ENCODE measurements around the gene CD36. TPM values are rescaled to one million over a fixed set of nuclear protein-coding genes. Genes with fewer than 3 reads are reported as not detected.

CD36 gene
- total and polyA plus RNA-seq, 4 donors, result 40.1 to 726 (median 115) TPM

- H3K4me1 ChIP-seq (ENCODE audit: control insufficient read depth in 5 of 5, insufficient read depth in 5 of 5, low read length in 5 of 5), result peaks cover 0 to 26% (median 4%) of the 10 kb centered on the region in 5 donors
- no peak for ATAC-seq (ENCODE audit: insufficient read depth, low FRiP score)
- WGBS, 2 donors, result 92 to 93% methylated on average over 1 of the region's 1 CpG
Measured at GRCh38 chr7:80636709-80637108, 1.7 kb upstream of the CD36 start.

GRCh38 chr7:80637454-80637853 lies 988 bp upstream of the CD36 start:
- H3K4me1 ChIP-seq (ENCODE audit: control insufficient read depth in 5 of 5, insufficient read depth in 5 of 5, low read length in 5 of 5), result peaks cover 0 to 18% (median 4%) of the 10 kb centered on the region in 5 donors
- H3K9me3 ChIP-seq (ENCODE audit: control insufficient read depth in 4 of 4, insufficient read depth in 3 of 4, low read length in 3 of 4), result no peaks in the 10 kb centered on the region
- no peak overlapping the region for H3K4me3 ChIP-seq
- H3K9ac ChIP-seq (ENCODE audit: insufficient read depth in 1 of 2, low read length in 2 of 2), result no peak overlapping the region
- no peaks in the 10 kb centered on the region for H3K36me3 ChIP-seq (ENCODE audit: control insufficient read depth in 4 of 4, insufficient read depth in 4 of 4, low read length in 4 of 4)
- peak in 1 of 3 donors; percentile 30 for DNase-seq
- 25 to 64% methylated on average over 2 of the region's 2 CpGs for WGBS, 2 donors
- no peak for ATAC-seq (ENCODE audit: insufficient read depth, low FRiP score)
- no peaks in the 10 kb centered on the region for H3K27me3 ChIP-seq (ENCODE audit: control insufficient read depth in 3 of 3, insufficient read depth in 3 of 3, low read length in 2 of 3)
- peak overlapping the region in 1 of 2 donors; percentile 90 for H3K27ac ChIP-seq (ENCODE audit: low read depth in 1 of 2, low read length in 1 of 2)
- TF ChIP-seq, protein P1, sequence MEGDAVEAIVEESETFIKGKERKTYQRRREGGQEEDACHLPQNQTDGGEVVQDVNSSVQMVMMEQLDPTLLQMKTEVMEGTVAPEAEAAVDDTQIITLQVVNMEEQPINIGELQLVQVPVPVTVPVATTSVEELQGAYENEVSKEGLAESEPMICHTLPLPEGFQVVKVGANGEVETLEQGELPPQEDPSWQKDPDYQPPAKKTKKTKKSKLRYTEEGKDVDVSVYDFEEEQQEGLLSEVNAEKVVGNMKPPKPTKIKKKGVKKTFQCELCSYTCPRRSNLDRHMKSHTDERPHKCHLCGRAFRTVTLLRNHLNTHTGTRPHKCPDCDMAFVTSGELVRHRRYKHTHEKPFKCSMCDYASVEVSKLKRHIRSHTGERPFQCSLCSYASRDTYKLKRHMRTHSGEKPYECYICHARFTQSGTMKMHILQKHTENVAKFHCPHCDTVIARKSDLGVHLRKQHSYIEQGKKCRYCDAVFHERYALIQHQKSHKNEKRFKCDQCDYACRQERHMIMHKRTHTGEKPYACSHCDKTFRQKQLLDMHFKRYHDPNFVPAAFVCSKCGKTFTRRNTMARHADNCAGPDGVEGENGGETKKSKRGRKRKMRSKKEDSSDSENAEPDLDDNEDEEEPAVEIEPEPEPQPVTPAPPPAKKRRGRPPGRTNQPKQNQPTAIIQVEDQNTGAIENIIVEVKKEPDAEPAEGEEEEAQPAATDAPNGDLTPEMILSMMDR (IDR thresholded peaks at IDR 0.05; ENCODE audit: control extremely low read depth, extremely low read depth), result no peak

More at GRCh38 chr7:80636709-80637108, 1.7 kb upstream of the CD36 start:
- Histone ChIP-seq H3K27ac (ENCODE audit: low read depth in 1 of 2, low read length in 1 of 2) (peak overlapping the region in 1 of 2 donors; percentile 77), H3K9me3 (ENCODE audit: control insufficient read depth in 4 of 4, insufficient read depth in 3 of 4, low read length in 3 of 4) (no peaks in the 10 kb centered on the region), H3K27me3 (ENCODE audit: control insufficient read depth in 3 of 3, insufficient read depth in 3 of 3, low read length in 2 of 3) (no peaks in the 10 kb centered on the region), H3K4me3 (no peak overlapping the region), H3K36me3 (ENCODE audit: control insufficient read depth in 4 of 4, insufficient read depth in 4 of 4, low read length in 4 of 4) (no peaks in the 10 kb centered on the region), H3K9ac (ENCODE audit: insufficient read depth in 1 of 2, low read length in 2 of 2) (no peak overlapping the region)
- TF ChIP-seq, protein P1 (IDR thresholded peaks at IDR 0.05; ENCODE audit: control extremely low read depth, extremely low read depth), result no peak
- no peak for DNase-seq

DNA sequence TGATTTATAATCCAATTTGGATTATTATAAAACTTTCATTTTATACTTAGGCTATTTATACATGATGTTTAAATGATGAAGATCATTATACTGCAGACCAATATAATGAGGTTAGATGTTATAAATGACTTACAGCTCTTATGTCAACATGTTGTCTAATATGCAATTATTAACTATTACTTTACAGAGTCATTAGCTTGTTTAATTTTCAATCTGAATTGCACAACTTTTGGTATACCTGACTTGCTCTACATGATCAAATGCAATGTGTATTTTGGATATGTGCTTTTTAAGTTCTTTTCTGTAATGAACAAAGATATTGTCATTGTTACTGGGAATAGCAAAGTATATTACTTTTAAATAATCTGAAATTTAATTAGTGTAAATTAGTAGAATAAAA lies 569 bp downstream of the CD36 start:
- TF ChIP-seq, protein P1 (IDR thresholded peaks at IDR 0.05; ENCODE audit: control extremely low read depth, extremely low read depth), result no peak
- Histone ChIP-seq H3K9ac (ENCODE audit: insufficient read depth in 1 of 2, low read length in 2 of 2) (no peak overlapping the region), H3K27ac (ENCODE audit: low read depth in 1 of 2, low read length in 1 of 2) (no peak overlapping the region), H3K36me3 (ENCODE audit: control insufficient read depth in 4 of 4, insufficient read depth in 4 of 4, low read length in 4 of 4) (no peaks in the 10 kb centered on the region), H3K4me1 (ENCODE audit: control insufficient read depth in 5 of 5, insufficient read depth in 5 of 5, low read length in 5 of 5) (peaks cover 0 to 14% (median 3%) of the 10 kb centered on the region in 5 donors), H3K27me3 (ENCODE audit: control insufficient read depth in 3 of 3, insufficient read depth in 3 of 3, low read length in 2 of 3) (no peaks in the 10 kb centered on the region), H3K4me3 (no peak overlapping the region), H3K9me3 (ENCODE audit: control insufficient read depth in 4 of 4, insufficient read depth in 3 of 4, low read length in 3 of 4) (no peaks in the 10 kb centered on the region)
- DNase-seq (no peak), ATAC-seq (ENCODE audit: insufficient read depth, low FRiP score) (no peak)

- WGBS, 2 donors, result 62 to 88% methylated on average over 1 of the region's 1 CpG
- peaks cover 0 to 10% (median 0%) of the 10 kb centered on the region in 5 donors for H3K4me1 ChIP-seq (ENCODE audit: control insufficient read depth in 5 of 5, insufficient read depth in 5 of 5, low read length in 5 of 5)
- no peak for ATAC-seq (ENCODE audit: insufficient read depth, low FRiP score)
Measured at GRCh38 chr7:80640846-80641245, 2.4 kb downstream of the CD36 start.

More at GRCh38 chr7:80640846-80641245, 2.4 kb downstream of the CD36 start:
- no peak for DNase-seq
- no peak overlapping the region for H3K27ac ChIP-seq (ENCODE audit: low read depth in 1 of 2, low read length in 1 of 2)
- no peaks in the 10 kb centered on the region for H3K9me3 ChIP-seq (ENCODE audit: control insufficient read depth in 4 of 4, insufficient read depth in 3 of 4, low read length in 3 of 4)
- TF ChIP-seq, protein P1 (IDR thresholded peaks at IDR 0.05; ENCODE audit: control extremely low read depth, extremely low read depth), result no peak
- H3K4me3 ChIP-seq, result no peak overlapping the region
- H3K9ac ChIP-seq (ENCODE audit: insufficient read depth in 1 of 2, low read length in 2 of 2), result no peak overlapping the region
- H3K27me3 ChIP-seq (ENCODE audit: control insufficient read depth in 3 of 3, insufficient read depth in 3 of 3, low read length in 2 of 3), result no peaks in the 10 kb centered on the region
- no peaks in the 10 kb centered on the region for H3K36me3 ChIP-seq (ENCODE audit: control insufficient read depth in 4 of 4, insufficient read depth in 4 of 4, low read length in 4 of 4)
